CD14-positive monocyte (primary cell): Measurements from ENCODE around the gene SPRED2. TPM values are rescaled to one million over a fixed set of nuclear protein-coding genes. Genes with fewer than 3 reads are reported as not detected.

Experiments used
- DNase-seq, 3 donors: peaks; one replicate each; pipeline ENCODE4 v3.0.0-alpha.2; 2011 to 2022
- H2AFZ ChIP-seq: 2 replicates; pipeline ENCODE4 v1.6.0; 2012; ENCODE audit warnings: mild to moderate bottlenecking, low read depth, low read length, inconsistent platforms; ENCODE audit not compliant: insufficient read depth, poor library complexity, severe bottlenecking
- H3K27ac ChIP-seq, 2 donors: 1 replicate in 1 of 2; 2 replicates in 1 of 2; pipeline ENCODE4 v1.5.1; 2012 to 2013; ENCODE audit warnings: low read length in 2 of 2, control low read depth in 1 of 2, inconsistent platforms in 1 of 2, low read depth in 1 of 2, mild to moderate bottlenecking in 1 of 2
- H3K27me3 ChIP-seq, 2 donors: one replicate each; pipeline versions ENCODE4 v1.6.0 to v1.6.1; 2011 to 2013; ENCODE audit warnings: low read length in 2 of 2; ENCODE audit not compliant: control insufficient read depth in 2 of 2, insufficient read depth in 2 of 2
- H3K36me3 ChIP-seq, 2 donors: replicated peaks in 1 of 2; 1 replicate in 1 of 2; 2 replicates in 1 of 2; pipeline versions ENCODE4 v1.5.1 to v1.6.1; 2012 to 2013; ENCODE audit warnings: low read length in 2 of 2, control low read depth in 1 of 2, inconsistent platforms in 1 of 2, mild to moderate bottlenecking in 1 of 2; ENCODE audit not compliant: insufficient read depth in 2 of 2, control insufficient read depth in 1 of 2
- H3K4me1 ChIP-seq, 2 donors: 1 replicate in 1 of 2; 2 replicates in 1 of 2; pipeline versions ENCODE4 v1.5.1 to v1.6.1; 2012 to 2013; ENCODE audit warnings: low read length in 2 of 2, control low read depth in 1 of 2, inconsistent platforms in 1 of 2, mild to moderate bottlenecking in 1 of 2, moderate library complexity in 1 of 2; ENCODE audit not compliant: insufficient read depth in 2 of 2, control insufficient read depth in 1 of 2
- H3K4me2 ChIP-seq: replicated peaks from 2 replicates; pipeline ENCODE3; 2012; ENCODE audit warnings: low read length, moderate library complexity, mild to moderate bottlenecking; ENCODE audit not compliant: poor library complexity, severe bottlenecking; ENCODE audit errors: extremely low read depth
- H3K4me3 ChIP-seq, 3 experiments: fragments of 200-600 bp in 1 of 3; sonication (generic) in 1 of 3; replicated peaks in 1 of 3; 1 replicate in 2 of 3; 2 replicates in 1 of 3; pipeline ENCODE4 v1.5.1; 2011 to 2013; ENCODE audit warnings: low read length in 3 of 3, mild to moderate bottlenecking in 3 of 3, control low read depth in 2 of 3, low read depth in 2 of 3, inconsistent platforms in 1 of 3, moderate library complexity in 1 of 3
- H3K79me2 ChIP-seq: 2 replicates; pipeline ENCODE4 v1.6.0; 2012; ENCODE audit warnings: mild to moderate bottlenecking, control low read depth, inconsistent platforms, low read length, moderate library complexity; ENCODE audit not compliant: insufficient read depth
- H3K9ac ChIP-seq: 2 replicates; pipeline ENCODE4 v1.6.0; 2017; ENCODE audit warnings: low read length, mild to moderate bottlenecking; ENCODE audit not compliant: insufficient read depth, poor library complexity, severe bottlenecking
- H3K9me3 ChIP-seq, 2 donors: replicated peaks in 1 of 2; 1 replicate in 1 of 2; 2 replicates in 1 of 2; pipeline versions ENCODE4 v1.5.1 to v1.6.1; 2012 to 2013; ENCODE audit warnings: low read length in 2 of 2, control low read depth in 1 of 2; ENCODE audit not compliant: control insufficient read depth in 1 of 2, insufficient read depth in 1 of 2
- H4K20me1 ChIP-seq: 2 replicates; pipeline ENCODE4 v1.6.0; 2012; ENCODE audit warnings: mild to moderate bottlenecking, low read length, control low read depth, moderate library complexity; ENCODE audit not compliant: insufficient read depth
- H3K27ac Mint-ChIP-seq, 7 donors: one replicate each; pipeline ENCODE4 v1.8.0; 2020; ENCODE audit warnings: mild to moderate bottlenecking in 7 of 7, mixed read lengths in 7 of 7, moderate library complexity in 6 of 7, inconsistent platforms in 2 of 7
- H3K27me3 Mint-ChIP-seq, 3 donors: one replicate each; pipeline ENCODE4 v1.8.0; 2021 to 2022; ENCODE audit warnings: low read depth in 3 of 3, mild to moderate bottlenecking in 3 of 3, mixed read lengths in 3 of 3, moderate library complexity in 3 of 3, inconsistent platforms in 1 of 3
- H3K36me3 Mint-ChIP-seq, 2 donors: one replicate each; pipeline ENCODE4 v1.8.0; 2020; ENCODE audit warnings: mixed read lengths in 2 of 2, inconsistent platforms in 1 of 2, mild to moderate bottlenecking in 1 of 2
- H3K4me1 Mint-ChIP-seq: one replicate; pipeline ENCODE4 v1.8.0; 2020; ENCODE audit warnings: mild to moderate bottlenecking, mixed read lengths
- H3K4me3 Mint-ChIP-seq, 2 donors: one replicate each; pipeline ENCODE4 v1.8.0; 2020; ENCODE audit warnings: mild to moderate bottlenecking in 2 of 2, mixed read lengths in 2 of 2, moderate library complexity in 1 of 2
- H3K9me3 Mint-ChIP-seq, 7 donors: one replicate each; pipeline ENCODE4 v1.8.0; 2020 to 2022; ENCODE audit warnings: mixed read lengths in 7 of 7, mild to moderate bottlenecking in 6 of 7, moderate library complexity in 6 of 7, inconsistent platforms in 2 of 7
- WGBS: methylation state at CpG from one replicate; pipeline ENCODE4 v1.1.5; 2013; ENCODE audit warnings: missing lambda C conversion rate; ENCODE audit not compliant: insufficient coverage; 5-methylcytosine and 5-hydroxymethylcytosine counted together
- intact Hi-C, 2 donors: fragments of 100-400 bp; cut with micrococcal nuclease; formaldehyde crosslinking; loops; one replicate each; pipeline versions ENCODE4 v1.15.0 to v1.15.1; 2023
- polyA plus RNA-seq, 3 donors: library from polyadenylated mRNA; depleted of rRNA in 1 of 3; unstranded in 2 of 3; stranded (reverse) in 1 of 3; fragments of 300-500 nt in 2 of 3; fragments of >200 nt in 1 of 3; fragmentation: Illumina TruSeq in 2 of 3; gene quantifications; 1 replicate in 2 of 3; 2 replicates in 1 of 3; pipeline ENCODE4 v1.2.3, GENCODE V29; 2012 to 2021
- TF ChIP-seq, protein P1 (sequence below): fragments of 200-600 bp; IDR thresholded peaks from one replicate; pipeline ENCODE4 v1.8.0; 2022; ENCODE audit warnings: antibody characterized with exemption, mild to moderate bottlenecking

The SPRED2 gene
- polyA plus RNA-seq, 3 donors = 0.20 to 2.0 (median 0.33) TPM

DNA sequence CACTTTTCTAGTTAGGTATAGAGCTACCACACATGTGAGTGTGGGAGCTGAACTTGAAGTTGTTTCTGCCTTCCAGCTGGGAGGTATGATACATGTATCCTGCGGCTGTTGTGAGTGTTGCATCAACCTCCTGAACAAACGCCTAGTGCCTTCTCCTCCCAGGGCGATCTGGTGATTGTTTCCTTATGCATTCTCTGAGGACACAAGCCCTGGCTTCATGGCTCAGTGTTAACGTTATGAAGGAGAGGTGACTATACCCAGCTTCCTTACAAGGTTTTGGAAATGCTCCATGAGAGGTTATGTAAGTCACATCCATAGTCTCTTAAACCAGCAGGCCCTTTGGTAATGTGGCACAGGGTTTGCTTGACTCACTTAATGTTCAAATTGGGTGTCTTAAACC is 64.9 kb downstream of the SPRED2 start:
- Histone ChIP-seq H3K4me2 (no peak overlapping the region), H3K27ac (peak overlapping the region in 1 of 2 donors; percentile 66), H2AFZ (no peak overlapping the region), H3K9me3 (no peaks in the 10 kb centered on the region), H3K9ac (no peak overlapping the region), H3K4me3 (peak overlapping the region in 1 of 3 experiments; percentile 5), H3K4me1 (peaks cover 39 to 51% of the 10 kb centered on the region in 2 donors), H3K79me2 (peaks cover 7% of the 10 kb centered on the region), H3K36me3 (no peaks in the 10 kb centered on the region), H3K27me3 (no peaks in the 10 kb centered on the region), H4K20me1 (no peaks in the 10 kb centered on the region)
- H3K27me3 Mint-ChIP-seq = peaks cover 0 to 2% (median 0%) of the 10 kb centered on the region in 3 donors
- H3K27ac Mint-ChIP-seq = peak overlapping the region; percentile 28 to 87 (median 79)
- no peak overlapping the region for H3K4me3 Mint-ChIP-seq
- no CpG with 5 or more reads among the region's 4 CpGs for WGBS
- no peaks in the 10 kb centered on the region for H3K9me3 Mint-ChIP-seq
- intact Hi-C loops = loop anchor here (5.0 to 10.0 kb wide), 3 partner anchors 65 to 140 kb away; partner anchors contain the start of genes SPRED2 (in 2 of the 2) and ACTR2 (in 1 of the 2)
- H3K36me3 Mint-ChIP-seq = peaks cover 0 to 8% of the 10 kb centered on the region in 2 donors
- H3K4me1 Mint-ChIP-seq = peaks cover 48% of the 10 kb centered on the region
- TF ChIP-seq, protein P1, sequence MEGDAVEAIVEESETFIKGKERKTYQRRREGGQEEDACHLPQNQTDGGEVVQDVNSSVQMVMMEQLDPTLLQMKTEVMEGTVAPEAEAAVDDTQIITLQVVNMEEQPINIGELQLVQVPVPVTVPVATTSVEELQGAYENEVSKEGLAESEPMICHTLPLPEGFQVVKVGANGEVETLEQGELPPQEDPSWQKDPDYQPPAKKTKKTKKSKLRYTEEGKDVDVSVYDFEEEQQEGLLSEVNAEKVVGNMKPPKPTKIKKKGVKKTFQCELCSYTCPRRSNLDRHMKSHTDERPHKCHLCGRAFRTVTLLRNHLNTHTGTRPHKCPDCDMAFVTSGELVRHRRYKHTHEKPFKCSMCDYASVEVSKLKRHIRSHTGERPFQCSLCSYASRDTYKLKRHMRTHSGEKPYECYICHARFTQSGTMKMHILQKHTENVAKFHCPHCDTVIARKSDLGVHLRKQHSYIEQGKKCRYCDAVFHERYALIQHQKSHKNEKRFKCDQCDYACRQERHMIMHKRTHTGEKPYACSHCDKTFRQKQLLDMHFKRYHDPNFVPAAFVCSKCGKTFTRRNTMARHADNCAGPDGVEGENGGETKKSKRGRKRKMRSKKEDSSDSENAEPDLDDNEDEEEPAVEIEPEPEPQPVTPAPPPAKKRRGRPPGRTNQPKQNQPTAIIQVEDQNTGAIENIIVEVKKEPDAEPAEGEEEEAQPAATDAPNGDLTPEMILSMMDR = no peak
- DNase-seq = peak; percentile 63 to 81 (median 67)

DNA sequence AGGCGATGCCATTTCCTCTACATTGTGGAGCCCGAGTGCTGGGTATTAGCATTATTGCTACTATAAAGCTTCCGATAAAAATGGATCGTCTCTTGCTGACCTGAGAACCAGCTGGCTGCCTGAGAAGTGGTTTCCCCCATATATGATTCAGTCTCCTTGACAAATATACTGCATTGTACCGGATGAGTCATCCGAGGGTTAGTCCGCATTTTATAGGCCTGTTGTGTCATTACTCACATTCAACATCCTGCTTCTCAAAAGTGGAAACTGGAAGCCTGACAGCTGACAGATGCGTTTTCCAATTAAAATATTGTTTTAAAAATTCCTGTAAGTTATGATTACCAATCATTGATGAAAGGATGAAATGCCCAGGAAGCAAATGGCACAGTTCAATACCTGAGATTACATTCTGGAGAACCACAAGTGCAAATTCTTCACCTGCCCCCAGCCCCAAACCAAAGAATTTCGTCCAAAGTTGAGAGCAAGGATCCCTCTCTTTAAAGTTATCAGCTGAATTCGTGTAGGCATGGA is 65.7 kb downstream of the SPRED2 start:
- peak; percentile 85 to 97 (median 94) for DNase-seq
- Mint-ChIP-seq H3K4me3 (peak overlapping the region in 1 of 2 donors; percentile 28), H3K27ac (peak overlapping the region; percentile 71 to 88 (median 80)), H3K27me3 (peaks cover 0 to 4% (median 0%) of the 10 kb centered on the region in 3 donors), H3K9me3 (no peaks in the 10 kb centered on the region), H3K4me1 (peaks cover 48% of the 10 kb centered on the region), H3K36me3 (peaks cover 0 to 3% of the 10 kb centered on the region in 2 donors)
- Histone ChIP-seq H2AFZ (no peak overlapping the region), H3K27ac (peak overlapping the region in 1 of 2 donors; percentile 77), H3K36me3 (no peaks in the 10 kb centered on the region), H4K20me1 (no peaks in the 10 kb centered on the region), H3K4me3 (peak overlapping the region in 1 of 3 experiments; percentile 55), H3K79me2 (peaks cover 7% of the 10 kb centered on the region), H3K4me1 (peaks cover 39 to 51% of the 10 kb centered on the region in 2 donors), H3K27me3 (no peaks in the 10 kb centered on the region), H3K9ac (no peak overlapping the region), H3K9me3 (no peaks in the 10 kb centered on the region), H3K4me2 (peak overlapping the region; percentile 35)
- 33% methylated on average over 6 of the region's 10 CpGs for WGBS
- TF ChIP-seq, protein P1 = no peak
- intact Hi-C loops = loop anchor here (5.0 to 10.0 kb wide), 3 partner anchors 66 to 139 kb away; partner anchors contain the start of genes SPRED2 (in 2 of the 2) and ACTR2 (in 1 of the 2)
